GM03348 (cell line): ENCODE results near the gene TOR2A.

ENCODE experiments used
- DNase-seq: peaks from one replicate; pipeline ENCODE4 v3.0.0; 2012; ENCODE audit warnings: low spot score

Gene TOR2A

GRCh38 chr9:127720031-127720864 is 14.8 kb downstream of the TOR2A start:
- no peak for DNase-seq

- DNase-seq = no peak
These were observed 17.3 kb downstream of the TOR2A start for GRCh38 chr9:127717766-127718165.

GRCh38 chr9:127716412-127716811 is 18.7 kb downstream of the TOR2A start:
- no peak for DNase-seq

GRCh38 chr9:127715470-127716337 is 19.4 kb downstream of the TOR2A start, which contains the start of the genes PTRH1 and TTC16:
TSS of gene PTRH1 (minus strand) at chr9:127715663. CDS start at chr9:127715639, 24 bp downstream.
TSS of gene TTC16 (plus strand) at chr9:127716079. CDS start at chr9:127716146, 67 bp downstream.
- peak; percentile 99 for DNase-seq

- DNase-seq = peak; percentile 60
These were observed 20.1 kb downstream of the TOR2A start for GRCh38 chr9:127714951-127715469.

GRCh38 chr9:127714020-127714750 is 20.9 kb downstream of the TOR2A start:
- DNase-seq = no peak

GRCh38 chr9:127712867-127713266 is 22.2 kb downstream of the TOR2A start:
- DNase-seq = no peak

- no peak for DNase-seq
These were observed 22.7 kb downstream of the TOR2A start for GRCh38 chr9:127712371-127712770.

GRCh38 chr9:127711831-127712274 is 23.2 kb downstream of the TOR2A start:
- DNase-seq = no peak

- DNase-seq = no peak
These were observed 23.8 kb downstream of the TOR2A start for GRCh38 chr9:127711226-127711701.

GRCh38 chr9:127710204-127710783 is 24.8 kb downstream of the TOR2A start:
- no peak for DNase-seq

GRCh38 chr9:127708952-127709587 is 26.0 kb downstream of the TOR2A start:
- DNase-seq = no peak

- no peak for DNase-seq
These were observed 27.3 kb downstream of the TOR2A start for GRCh38 chr9:127707766-127708165.

- DNase-seq = no peak
These were observed 28.3 kb downstream of the TOR2A start, which contains the start of gene CFAP157 for GRCh38 chr9:127706836-127707241. TSS of gene CFAP157 (plus strand) at chr9:127706988. CDS start at chr9:127707032, 44 bp downstream.

- no peak for DNase-seq
These were observed 29.3 kb downstream of the TOR2A start for GRCh38 chr9:127705577-127706379.

GRCh38 chr9:127703289-127703946 is 31.7 kb downstream of the TOR2A start:
- DNase-seq = no peak

- DNase-seq = no peak
These were observed 34.4 kb downstream of the TOR2A start for GRCh38 chr9:127700594-127701255.

GRCh38 chr9:127700140-127700539 is 35.0 kb downstream of the TOR2A start:
- no peak for DNase-seq
